Measurements from ENCODE around the gene FAM181A. TPM values are rescaled to one million over a fixed set of nuclear protein-coding genes. Genes with fewer than 3 reads are reported as not detected.

Gene FAM181A
- polyA plus RNA-seq, 12 donors: 0.09 to 0.22 (median 0.13) TPM; not detected in 7

- DNase-seq: no peak
Observed at GRCh38 chr14:93903342-93904184, 23.6 kb upstream of the FAM181A start.

GRCh38 chr14:93905623-93906022, 21.5 kb upstream of the FAM181A start:
- DNase-seq: no peak

- DNase-seq: no peak
Observed at GRCh38 chr14:93906341-93907329, 20.5 kb upstream of the FAM181A start.

GRCh38 chr14:93909429-93910128, 17.6 kb upstream of the FAM181A start:
- DNase-seq: no peak

- no peak for DNase-seq
Observed at GRCh38 chr14:93911975-93912615, 15.0 kb upstream of the FAM181A start.

- DNase-seq: no peak
Observed at GRCh38 chr14:93912782-93913181, 14.4 kb upstream of the FAM181A start.

- DNase-seq: no peak
Observed at GRCh38 chr14:93914278-93914677, 12.9 kb upstream of the FAM181A start.

- no peak for DNase-seq
Observed at GRCh38 chr14:93915070-93915705, 12.0 kb upstream of the FAM181A start.

- DNase-seq: no peak
Observed at GRCh38 chr14:93915800-93916199, 11.3 kb upstream of the FAM181A start.

GRCh38 chr14:93916498-93916897, 10.6 kb upstream of the FAM181A start:
- DNase-seq: no peak

- DNase-seq: no peak
Observed at GRCh38 chr14:93917141-93917540, 10.0 kb upstream of the FAM181A start.

- DNase-seq: no peak
Observed at GRCh38 chr14:93921001-93921806, 5.9 kb upstream of the FAM181A start.

GRCh38 chr14:93923626-93924025, 3.5 kb upstream of the FAM181A start:
- no peak for DNase-seq

- DNase-seq: no peak
Observed at GRCh38 chr14:93924592-93925355, 2.4 kb upstream of the FAM181A start.

- no peak for DNase-seq
Observed at GRCh38 chr14:93925374-93925895, 1.7 kb upstream of the FAM181A start.

GRCh38 chr14:93926245-93926872, 785 bp upstream of the FAM181A start:
- no peak for DNase-seq

GRCh38 chr14:93927800-93928145, 629 bp downstream of the FAM181A start:
- no peak for DNase-seq
